Endothelial cell of umbilical vein (primary cell): Measurements from ENCODE around the gene DBP.

Experiments used
- CTCF ChIP-seq, 2 donors: IDR thresholded peaks; 1 replicate in 1 of 2; 2 replicates in 1 of 2; pipeline ENCODE4 v1.5.1; 2011; ENCODE audit warnings: low read length in 2 of 2, mild to moderate bottlenecking in 2 of 2, moderate library complexity in 2 of 2, control low read depth in 1 of 2, inconsistent platforms in 1 of 2, low read depth in 1 of 2; ENCODE audit not compliant: insufficient read depth in 1 of 2; ENCODE audit errors: extremely low read depth in 1 of 2
- EZH2 ChIP-seq: IDR thresholded peaks from 2 replicates; pipeline ENCODE4 v1.6.1; 2012; ENCODE audit warnings: borderline replicate concordance, low read depth, mild to moderate bottlenecking, moderate library complexity, low read length, inconsistent platforms; ENCODE audit not compliant: severe bottlenecking
- POLR2AphosphoS5 ChIP-seq: IDR thresholded peaks from 2 replicates; pipeline ENCODE4 v1.6.1; 2012; ENCODE audit warnings: low read depth, mild to moderate bottlenecking, control low read depth, low read length, moderate library complexity; ENCODE audit not compliant: insufficient read depth

GRCh38 chr19:48637948-48638830, 1.0 kb upstream of the DBP start:
- TF ChIP-seq EZH2, result no peak
- peak in 1 of 2 donors; percentile 20 for TF ChIP-seq CTCF (IDR thresholded peaks at IDR 0.05; ENCODE audit: extremely low read depth in 1 of 2, insufficient read depth in 1 of 2, low read depth in 1 of 2, low read length in 2 of 2)
- peak; percentile 58 for TF ChIP-seq POLR2AphosphoS5
